ENCODE results near the gene CYGB. TPM values are rescaled to one million over a fixed set of nuclear protein-coding genes. Genes with fewer than 3 reads are reported as not detected.

CYGB gene
- total RNA-seq, 6 experiments from 2014 or later: 0.26 to 0.66 (median 0.33) TPM

GRCh38 chr17:76500074-76500746 lies 37.3 kb downstream of the CYGB start:
- H3K27ac Mint-ChIP-seq: no peak overlapping the region
- no peaks in the 10 kb centered on the region for H3K36me3 Mint-ChIP-seq (ENCODE audit: low read depth)
- TF ChIP-seq, protein P1, sequence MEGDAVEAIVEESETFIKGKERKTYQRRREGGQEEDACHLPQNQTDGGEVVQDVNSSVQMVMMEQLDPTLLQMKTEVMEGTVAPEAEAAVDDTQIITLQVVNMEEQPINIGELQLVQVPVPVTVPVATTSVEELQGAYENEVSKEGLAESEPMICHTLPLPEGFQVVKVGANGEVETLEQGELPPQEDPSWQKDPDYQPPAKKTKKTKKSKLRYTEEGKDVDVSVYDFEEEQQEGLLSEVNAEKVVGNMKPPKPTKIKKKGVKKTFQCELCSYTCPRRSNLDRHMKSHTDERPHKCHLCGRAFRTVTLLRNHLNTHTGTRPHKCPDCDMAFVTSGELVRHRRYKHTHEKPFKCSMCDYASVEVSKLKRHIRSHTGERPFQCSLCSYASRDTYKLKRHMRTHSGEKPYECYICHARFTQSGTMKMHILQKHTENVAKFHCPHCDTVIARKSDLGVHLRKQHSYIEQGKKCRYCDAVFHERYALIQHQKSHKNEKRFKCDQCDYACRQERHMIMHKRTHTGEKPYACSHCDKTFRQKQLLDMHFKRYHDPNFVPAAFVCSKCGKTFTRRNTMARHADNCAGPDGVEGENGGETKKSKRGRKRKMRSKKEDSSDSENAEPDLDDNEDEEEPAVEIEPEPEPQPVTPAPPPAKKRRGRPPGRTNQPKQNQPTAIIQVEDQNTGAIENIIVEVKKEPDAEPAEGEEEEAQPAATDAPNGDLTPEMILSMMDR (IDR thresholded peaks at IDR 0.05): no peak
- no peak for DNase-seq
- H3K4me1 Mint-ChIP-seq (ENCODE audit: low read depth): peaks cover 45% of the 10 kb centered on the region
- H3K9me3 Mint-ChIP-seq: no peaks in the 10 kb centered on the region
- H3K4me3 Mint-ChIP-seq: peak overlapping the region; percentile 85
- H3K27me3 Mint-ChIP-seq (ENCODE audit: insufficient read depth): peaks cover 1% of the 10 kb centered on the region

- TF ChIP-seq, protein P1 (IDR thresholded peaks at IDR 0.05): no peak
- Mint-ChIP-seq H3K4me3 (peak overlapping the region; percentile 13; the same call in 1 of the 2 replicates), H3K4me1 (ENCODE audit: low read depth) (peaks cover 45% of the 10 kb centered on the region), H3K27me3 (ENCODE audit: insufficient read depth) (peaks cover 1% of the 10 kb centered on the region), H3K36me3 (ENCODE audit: low read depth) (no peaks in the 10 kb centered on the region), H3K27ac (peak overlapping the region; percentile 93), H3K9me3 (no peaks in the 10 kb centered on the region)
- no peak for DNase-seq
These were observed 38.2 kb downstream of the CYGB start for GRCh38 chr17:76499267-76499667.

DNA sequence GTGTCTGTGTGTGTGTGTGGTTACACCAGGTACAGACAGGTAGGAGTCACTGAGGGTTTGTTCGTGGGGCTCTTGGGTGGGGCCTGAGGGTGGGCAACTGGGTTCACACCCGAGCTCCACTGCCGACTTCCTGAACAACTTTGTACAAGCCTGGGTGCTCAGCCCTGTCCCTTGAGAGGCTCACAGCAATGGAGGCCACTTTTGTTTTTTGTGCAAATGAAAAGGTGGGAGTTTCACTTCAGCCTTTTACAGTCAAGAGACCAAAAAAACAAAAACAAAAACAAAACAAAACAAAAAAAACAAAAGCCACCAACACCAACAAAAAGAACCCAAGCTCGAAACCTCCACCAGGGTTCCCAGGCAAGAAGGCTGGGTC lies 38.6 kb downstream of the CYGB start:
- no peaks in the 10 kb centered on the region for H3K36me3 Mint-ChIP-seq (ENCODE audit: low read depth)
- TF ChIP-seq, protein P1 (IDR thresholded peaks at IDR 0.05): no peak
- peaks cover 1% of the 10 kb centered on the region for H3K27me3 Mint-ChIP-seq (ENCODE audit: insufficient read depth)
- peak overlapping the region; percentile 93 for H3K27ac Mint-ChIP-seq
- peaks cover 45% of the 10 kb centered on the region for H3K4me1 Mint-ChIP-seq (ENCODE audit: low read depth)
- no peaks in the 10 kb centered on the region for H3K9me3 Mint-ChIP-seq
- DNase-seq: no peak
- peak overlapping the region; percentile 77; the same call in 1 of the 2 replicates for H3K4me3 Mint-ChIP-seq

GRCh38 chr17:76497979-76498875 lies 39.3 kb downstream of the CYGB start:
- H3K4me3 Mint-ChIP-seq: peak overlapping the region; percentile 77
- TF ChIP-seq, protein P1 (IDR thresholded peaks at IDR 0.05): no peak
- H3K27ac Mint-ChIP-seq: peak overlapping the region; percentile 93
- no peaks in the 10 kb centered on the region for H3K9me3 Mint-ChIP-seq
- H3K36me3 Mint-ChIP-seq (ENCODE audit: low read depth): no peaks in the 10 kb centered on the region
- DNase-seq: peak; percentile 83
- H3K27me3 Mint-ChIP-seq (ENCODE audit: insufficient read depth): peaks cover 1% of the 10 kb centered on the region
- H3K4me1 Mint-ChIP-seq (ENCODE audit: low read depth): peaks cover 51% of the 10 kb centered on the region

DNA sequence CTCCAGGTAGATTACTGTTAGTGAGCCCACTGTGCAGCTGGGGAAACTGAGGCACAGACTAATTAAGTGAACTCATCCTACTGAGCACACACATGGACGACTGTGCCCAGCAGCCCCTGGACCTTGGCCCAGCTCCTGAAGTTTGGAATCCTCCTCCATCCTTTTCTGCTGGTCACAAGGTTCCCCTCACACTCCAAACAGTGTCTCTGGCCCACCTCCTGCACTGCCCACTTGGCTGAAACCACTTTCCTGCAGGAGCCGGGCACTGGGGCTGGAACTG lies 39.9 kb downstream of the CYGB start:
- peak overlapping the region; percentile 77 for H3K4me3 Mint-ChIP-seq
- no peak for DNase-seq
- TF ChIP-seq, protein P1 (IDR thresholded peaks at IDR 0.05): no peak
- peak overlapping the region; percentile 93 for H3K27ac Mint-ChIP-seq
- H3K36me3 Mint-ChIP-seq (ENCODE audit: low read depth): no peaks in the 10 kb centered on the region
- H3K4me1 Mint-ChIP-seq (ENCODE audit: low read depth): peaks cover 57% of the 10 kb centered on the region
- no peaks in the 10 kb centered on the region for H3K9me3 Mint-ChIP-seq
- peaks cover 1% of the 10 kb centered on the region for H3K27me3 Mint-ChIP-seq (ENCODE audit: insufficient read depth)

All from HFFc6 (cell line).